DND-41 (cell line): ENCODE results near the gene GIT1.

Experiments
- ATAC-seq: fragments of 200-7000 bp; cut with Tn5 transposase; 3 replicates; pipeline ENCODE4 v1.9.1; 2021; ENCODE audit warnings: low read depth; ENCODE audit not compliant: insufficient read depth
- DNase-seq: peaks from one replicate; pipeline ENCODE4 v3.0.0-alpha.2; 2020
- H2AFZ ChIP-seq: 2 replicates; pipeline ENCODE4 v1.6.0; 2012; ENCODE audit warnings: low read depth, low read length
- H3K27ac ChIP-seq: 2 replicates; pipeline ENCODE4 v1.5.1; 2012; ENCODE audit warnings: low read length, inconsistent platforms
- H3K27me3 ChIP-seq: fragments of 200-600 bp; sonication (generic); 2 replicates; pipeline ENCODE4 v1.6.0; 2012; ENCODE audit warnings: low read length, mild to moderate bottlenecking, inconsistent platforms; ENCODE audit not compliant: insufficient read depth, poor library complexity
- H3K36me3 ChIP-seq: 2 replicates; pipeline ENCODE4 v1.5.1; 2012; ENCODE audit warnings: low read length, inconsistent platforms; ENCODE audit not compliant: insufficient read depth
- H3K4me1 ChIP-seq: 2 replicates; pipeline ENCODE4 v1.5.1; 2012; ENCODE audit warnings: mild to moderate bottlenecking, low read length; ENCODE audit not compliant: insufficient read depth
- H3K4me2 ChIP-seq: 2 replicates; pipeline ENCODE4 v1.6.0; 2012; ENCODE audit warnings: mild to moderate bottlenecking, moderate library complexity, low read length, inconsistent platforms; ENCODE audit not compliant: insufficient read depth
- H3K4me3 ChIP-seq, 2 experiments: fragments of 200-600 bp in 1 of 2; shearing (Covaris generic) in 1 of 2; 2 replicates each; pipeline ENCODE4 v1.5.1; 2012 to 2016; ENCODE audit warnings: inconsistent platforms in 2 of 2, low read length in 2 of 2, mild to moderate bottlenecking in 2 of 2, low read depth in 1 of 2, moderate library complexity in 1 of 2
- H3K79me2 ChIP-seq: 2 replicates; pipeline ENCODE4 v1.6.0; 2012; ENCODE audit warnings: low read length, inconsistent platforms; ENCODE audit not compliant: insufficient read depth
- H3K9ac ChIP-seq: 2 replicates; pipeline ENCODE4 v1.6.0; 2012; ENCODE audit warnings: low read depth, mild to moderate bottlenecking, inconsistent platforms, low read length, moderate library complexity
- H3K9me3 ChIP-seq: 2 replicates; pipeline ENCODE4 v1.5.1; 2012; ENCODE audit warnings: low read length, moderate library complexity, mild to moderate bottlenecking, inconsistent platforms; ENCODE audit not compliant: insufficient read depth, severe bottlenecking
- H4K20me1 ChIP-seq: 2 replicates; pipeline ENCODE4 v1.6.0; 2012; ENCODE audit warnings: low read length; ENCODE audit not compliant: insufficient read depth
- EZH2 ChIP-seq: IDR thresholded peaks from 3 replicates; pipeline ENCODE4 v1.6.1; 2012; ENCODE audit warnings: borderline replicate concordance, low read depth, mild to moderate bottlenecking, moderate library complexity, low read length, inconsistent platforms; ENCODE audit not compliant: severe bottlenecking
- TF ChIP-seq, protein P1 (sequence below): IDR thresholded peaks from 2 replicates; pipeline ENCODE4 v1.5.1; 2012; ENCODE audit warnings: borderline replicate concordance, low read length, moderate library complexity, mild to moderate bottlenecking; ENCODE audit not compliant: poor library complexity, severe bottlenecking; ENCODE audit errors: extremely low read depth

Gene GIT1

DNA sequence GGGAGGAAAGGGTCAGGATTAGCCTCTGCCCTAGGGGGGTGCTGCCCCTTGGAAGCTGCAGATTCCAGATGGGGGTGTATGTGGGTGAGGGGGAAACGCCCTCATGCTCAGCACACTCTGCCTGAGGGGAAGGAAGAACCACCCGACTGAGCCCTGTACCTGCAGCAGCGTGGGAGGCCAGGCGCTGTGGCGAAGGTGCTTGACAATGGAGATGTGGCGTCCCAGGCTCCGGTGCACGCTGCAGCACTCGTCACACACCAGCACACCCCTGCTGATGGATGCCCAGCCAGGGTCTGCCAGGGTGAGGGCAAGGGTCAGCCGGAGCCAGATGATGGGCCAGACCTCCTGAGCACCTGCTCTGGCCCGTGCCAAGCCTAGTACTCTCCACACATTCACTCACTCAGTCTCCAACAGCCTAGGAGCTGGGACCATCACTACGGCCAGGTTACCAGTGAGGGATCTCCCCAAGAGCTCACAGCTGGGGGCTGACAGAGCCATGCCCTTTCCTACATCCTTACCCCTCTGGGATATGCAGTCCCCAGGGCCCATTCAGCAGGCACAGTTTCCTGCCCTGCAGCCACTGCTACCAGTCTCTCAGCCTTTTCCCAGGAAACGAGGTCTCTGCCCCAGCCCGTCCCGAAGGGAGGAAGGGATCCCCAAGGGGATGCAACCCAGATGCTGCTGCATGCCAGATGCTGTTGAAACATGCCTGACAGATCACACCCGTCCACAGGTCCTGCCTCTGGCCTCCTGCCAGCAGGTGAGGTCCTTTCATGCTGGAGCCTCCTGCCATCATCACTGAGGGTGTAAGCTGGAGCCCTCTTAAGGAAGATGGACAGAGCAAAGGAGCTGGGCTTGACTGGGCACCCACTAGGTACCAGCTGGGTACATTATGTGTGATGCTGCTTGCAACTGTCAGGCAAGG is 5.9 kb downstream of the GIT1 start:
- H3K27ac ChIP-seq, result 0 out of 2 replicates have a peak overlapping the region, but pooled peaks have one; percentile 34
- H3K4me3 ChIP-seq, result no peak overlapping the region
- H3K9me3 ChIP-seq, result no peaks in the 10 kb centered on the region
- no peak for ATAC-seq
- H3K9ac ChIP-seq, result no peak overlapping the region
- H3K4me1 ChIP-seq, result peaks cover 29% of the 10 kb centered on the region
- peaks cover 66% of the 10 kb centered on the region for H3K79me2 ChIP-seq
- H2AFZ ChIP-seq, result no peak overlapping the region
- H3K4me2 ChIP-seq, result no peak overlapping the region
- H3K27me3 ChIP-seq, result no peaks in the 10 kb centered on the region
- peaks cover 52% of the 10 kb centered on the region for H3K36me3 ChIP-seq
- DNase-seq, result no peak
- TF ChIP-seq, protein P1, sequence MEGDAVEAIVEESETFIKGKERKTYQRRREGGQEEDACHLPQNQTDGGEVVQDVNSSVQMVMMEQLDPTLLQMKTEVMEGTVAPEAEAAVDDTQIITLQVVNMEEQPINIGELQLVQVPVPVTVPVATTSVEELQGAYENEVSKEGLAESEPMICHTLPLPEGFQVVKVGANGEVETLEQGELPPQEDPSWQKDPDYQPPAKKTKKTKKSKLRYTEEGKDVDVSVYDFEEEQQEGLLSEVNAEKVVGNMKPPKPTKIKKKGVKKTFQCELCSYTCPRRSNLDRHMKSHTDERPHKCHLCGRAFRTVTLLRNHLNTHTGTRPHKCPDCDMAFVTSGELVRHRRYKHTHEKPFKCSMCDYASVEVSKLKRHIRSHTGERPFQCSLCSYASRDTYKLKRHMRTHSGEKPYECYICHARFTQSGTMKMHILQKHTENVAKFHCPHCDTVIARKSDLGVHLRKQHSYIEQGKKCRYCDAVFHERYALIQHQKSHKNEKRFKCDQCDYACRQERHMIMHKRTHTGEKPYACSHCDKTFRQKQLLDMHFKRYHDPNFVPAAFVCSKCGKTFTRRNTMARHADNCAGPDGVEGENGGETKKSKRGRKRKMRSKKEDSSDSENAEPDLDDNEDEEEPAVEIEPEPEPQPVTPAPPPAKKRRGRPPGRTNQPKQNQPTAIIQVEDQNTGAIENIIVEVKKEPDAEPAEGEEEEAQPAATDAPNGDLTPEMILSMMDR, result no peak
- TF ChIP-seq EZH2, result no peak
- H4K20me1 ChIP-seq, result peaks cover 82% of the 10 kb centered on the region

GRCh38 chr17:29582772-29583171 is 6.7 kb downstream of the GIT1 start:
- H2AFZ ChIP-seq, result no peak overlapping the region
- H3K4me2 ChIP-seq, result no peak overlapping the region
- no peak for DNase-seq
- H3K27ac ChIP-seq, result no peak overlapping the region
- H3K4me1 ChIP-seq, result peaks cover 21% of the 10 kb centered on the region
- H3K27me3 ChIP-seq, result no peaks in the 10 kb centered on the region
- no peak for ATAC-seq
- H3K9ac ChIP-seq, result no peak overlapping the region
- TF ChIP-seq, protein P1, result no peak
- no peak for TF ChIP-seq EZH2
- H3K79me2 ChIP-seq, result peaks cover 58% of the 10 kb centered on the region
- H4K20me1 ChIP-seq, result peaks cover 81% of the 10 kb centered on the region
- H3K36me3 ChIP-seq, result peaks cover 60% of the 10 kb centered on the region
- H3K4me3 ChIP-seq, result no peak overlapping the region
- no peaks in the 10 kb centered on the region for H3K9me3 ChIP-seq

- Histone ChIP-seq H3K27me3 (no peaks in the 10 kb centered on the region), H3K4me1 (peaks cover 16% of the 10 kb centered on the region), H3K4me3 (no peak overlapping the region), H4K20me1 (peaks cover 79% of the 10 kb centered on the region), H3K27ac (no peak overlapping the region), H3K4me2 (no peak overlapping the region), H3K79me2 (peaks cover 54% of the 10 kb centered on the region), H3K9me3 (no peaks in the 10 kb centered on the region), H3K9ac (no peak overlapping the region), H3K36me3 (peaks cover 65% of the 10 kb centered on the region), H2AFZ (no peak overlapping the region)
- TF ChIP-seq EZH2, result no peak
- TF ChIP-seq, protein P1, result no peak
- ATAC-seq, result no peak
- DNase-seq, result no peak
These were observed 7.1 kb downstream of the GIT1 start for GRCh38 chr17:29582254-29582765.
